Lung (tissue), 12 donors: ENCODE results near the gene SUSD2. TPM values are rescaled to one million over a fixed set of nuclear protein-coding genes. Genes with fewer than 3 reads are reported as not detected.

Experiments
- ATAC-seq: fragments of 200-7000 bp; cut with Tn5 transposase; one replicate; pipeline ENCODE4 v1.9.1; 2020; ENCODE audit warnings: moderate number of reproducible peaks; ENCODE audit not compliant: insufficient read depth, low FRiP score
- DNase-seq, 3 donors: peaks; one replicate each; pipeline ENCODE4 v3.0.0-alpha.2; 2013 to 2017
- H3K27ac ChIP-seq, 2 donors: one replicate each; pipeline ENCODE4 v1.5.1; 2013; ENCODE audit warnings: mild to moderate bottlenecking in 2 of 2, moderate library complexity in 2 of 2, control low read depth in 1 of 2, inconsistent platforms in 1 of 2, low read depth in 1 of 2, low read length in 1 of 2
- H3K27me3 ChIP-seq, 3 donors: one replicate each; pipeline ENCODE4 v1.5.1; 2013; ENCODE audit warnings: low read length in 2 of 3; ENCODE audit not compliant: control insufficient read depth in 3 of 3, insufficient read depth in 3 of 3
- H3K36me3 ChIP-seq, 4 donors: one replicate each; pipeline ENCODE4 v1.5.1; 2013; ENCODE audit warnings: low read length in 4 of 4, mild to moderate bottlenecking in 1 of 4, moderate library complexity in 1 of 4; ENCODE audit not compliant: control insufficient read depth in 4 of 4, insufficient read depth in 4 of 4
- H3K4me1 ChIP-seq, 5 donors: one replicate each; pipeline ENCODE4 v1.5.1; 2013; ENCODE audit warnings: low read length in 5 of 5, mild to moderate bottlenecking in 2 of 5, moderate library complexity in 1 of 5; ENCODE audit not compliant: control insufficient read depth in 5 of 5, insufficient read depth in 5 of 5
- H3K4me3 ChIP-seq: one replicate; pipeline ENCODE4 v1.5.1; 2013; ENCODE audit warnings: mild to moderate bottlenecking, control low read depth, moderate library complexity
- H3K9ac ChIP-seq, 2 donors: one replicate each; pipeline ENCODE4 v1.5.1; 2013; ENCODE audit warnings: low read length in 2 of 2, control low read depth in 1 of 2; ENCODE audit not compliant: insufficient read depth in 1 of 2
- H3K9me3 ChIP-seq, 4 donors: one replicate each; pipeline ENCODE4 v1.5.1; 2013; ENCODE audit warnings: low read length in 3 of 4, mild to moderate bottlenecking in 1 of 4, moderate library complexity in 1 of 4; ENCODE audit not compliant: control insufficient read depth in 4 of 4, insufficient read depth in 3 of 4
- WGBS, 2 donors: extraction: QIAGEN DNeasy Blood & Tissue Kit; methylation state at CpG; one replicate each; pipeline ENCODE4 v1.1.7; 2013; 5-methylcytosine and 5-hydroxymethylcytosine counted together
- polyA plus RNA-seq, 2 donors: library from polyadenylated mRNA; stranded (reverse); fragments of 200-250 nt; gene quantifications; one replicate each; pipeline ENCODE4 v1.2.1, GENCODE V29; 2013
- total RNA-seq, 2 donors: library from RNA; depleted of rRNA in 1 of 2; stranded (reverse); fragments of >200 nt in 1 of 2; gene quantifications; one replicate each; pipeline ENCODE4 v1.2.1, GENCODE V29; 2014 to 2021
- TF ChIP-seq, protein P1 (sequence below): IDR thresholded peaks from 2 replicates; pipeline ENCODE4 v1.5.1; 2012; ENCODE audit warnings: mild to moderate bottlenecking; ENCODE audit errors: control extremely low read depth, extremely low read depth
- donor health status: control.
- donor health status: control.
- donor health status: Bipolar disorder and iron deficiency.
- donor health status: healthy.
- donor health status: DM: yes; HTN: yes; CAD: no.

The SUSD2 gene
- total and polyA plus RNA-seq, 4 donors = 15.9 to 192 (median 49.7) TPM

DNA sequence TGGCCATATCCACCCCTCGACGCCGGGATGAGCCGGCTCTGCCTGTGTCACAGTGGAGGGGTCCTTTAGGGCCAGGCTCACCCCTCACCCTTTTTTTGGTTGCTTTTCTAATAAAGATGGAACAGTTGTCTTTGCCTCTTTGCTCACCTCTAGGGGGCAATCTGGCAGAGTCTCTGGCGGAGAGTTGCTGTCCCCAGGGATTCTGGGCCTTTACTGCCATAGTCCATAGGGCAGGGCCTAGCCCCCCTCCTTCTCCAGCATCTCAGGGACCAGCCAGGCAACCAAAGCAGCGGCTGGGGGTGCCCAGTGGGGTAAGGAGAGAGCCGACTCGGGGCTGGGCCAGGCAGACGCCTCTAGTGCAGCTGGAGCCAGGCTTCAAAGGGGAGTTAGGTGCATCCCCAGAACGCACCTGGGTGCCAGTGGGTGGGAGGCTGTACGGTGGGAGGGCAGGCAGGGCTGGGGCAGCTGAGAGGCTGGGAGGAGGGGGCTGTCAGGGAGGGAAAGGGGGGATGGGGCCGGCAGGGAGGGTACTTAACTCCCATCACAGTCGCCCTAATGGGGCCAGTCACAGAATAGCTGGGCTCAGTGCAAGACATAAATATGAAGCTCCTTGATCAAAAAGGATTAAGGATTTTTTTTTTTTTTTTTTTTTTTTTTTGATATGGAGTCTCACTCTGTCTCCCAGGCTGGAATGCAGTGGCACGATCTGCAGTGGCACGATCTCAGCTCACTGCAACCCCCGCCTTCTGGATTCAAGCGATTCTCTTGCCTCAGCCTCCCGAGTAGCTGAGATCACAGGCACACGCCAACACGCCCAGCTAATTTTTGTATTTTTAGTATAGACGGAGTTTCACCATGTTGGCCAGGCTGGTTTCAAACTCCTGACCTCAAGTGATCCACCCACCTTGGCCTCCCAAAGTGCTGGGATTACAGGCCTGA, 2.5 kb upstream of the SUSD2 start:
- DNase-seq = no peak
- no peaks in the 10 kb centered on the region for H3K9me3 ChIP-seq
- ATAC-seq = no peak
- H3K27ac ChIP-seq = no peak overlapping the region
- no peak overlapping the region for H3K9ac ChIP-seq
- TF ChIP-seq, protein P1, sequence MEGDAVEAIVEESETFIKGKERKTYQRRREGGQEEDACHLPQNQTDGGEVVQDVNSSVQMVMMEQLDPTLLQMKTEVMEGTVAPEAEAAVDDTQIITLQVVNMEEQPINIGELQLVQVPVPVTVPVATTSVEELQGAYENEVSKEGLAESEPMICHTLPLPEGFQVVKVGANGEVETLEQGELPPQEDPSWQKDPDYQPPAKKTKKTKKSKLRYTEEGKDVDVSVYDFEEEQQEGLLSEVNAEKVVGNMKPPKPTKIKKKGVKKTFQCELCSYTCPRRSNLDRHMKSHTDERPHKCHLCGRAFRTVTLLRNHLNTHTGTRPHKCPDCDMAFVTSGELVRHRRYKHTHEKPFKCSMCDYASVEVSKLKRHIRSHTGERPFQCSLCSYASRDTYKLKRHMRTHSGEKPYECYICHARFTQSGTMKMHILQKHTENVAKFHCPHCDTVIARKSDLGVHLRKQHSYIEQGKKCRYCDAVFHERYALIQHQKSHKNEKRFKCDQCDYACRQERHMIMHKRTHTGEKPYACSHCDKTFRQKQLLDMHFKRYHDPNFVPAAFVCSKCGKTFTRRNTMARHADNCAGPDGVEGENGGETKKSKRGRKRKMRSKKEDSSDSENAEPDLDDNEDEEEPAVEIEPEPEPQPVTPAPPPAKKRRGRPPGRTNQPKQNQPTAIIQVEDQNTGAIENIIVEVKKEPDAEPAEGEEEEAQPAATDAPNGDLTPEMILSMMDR = no peak
- H3K4me3 ChIP-seq = no peak overlapping the region
- H3K36me3 ChIP-seq = peaks cover 0 to 31% (median 15%) of the 10 kb centered on the region in 4 donors
- no peaks in the 10 kb centered on the region for H3K27me3 ChIP-seq
- H3K4me1 ChIP-seq = peaks cover 0 to 5% (median 0%) of the 10 kb centered on the region in 5 donors
- 86 to 90% methylated on average over 21 of the region's 21 CpGs for WGBS, 2 donors

DNA sequence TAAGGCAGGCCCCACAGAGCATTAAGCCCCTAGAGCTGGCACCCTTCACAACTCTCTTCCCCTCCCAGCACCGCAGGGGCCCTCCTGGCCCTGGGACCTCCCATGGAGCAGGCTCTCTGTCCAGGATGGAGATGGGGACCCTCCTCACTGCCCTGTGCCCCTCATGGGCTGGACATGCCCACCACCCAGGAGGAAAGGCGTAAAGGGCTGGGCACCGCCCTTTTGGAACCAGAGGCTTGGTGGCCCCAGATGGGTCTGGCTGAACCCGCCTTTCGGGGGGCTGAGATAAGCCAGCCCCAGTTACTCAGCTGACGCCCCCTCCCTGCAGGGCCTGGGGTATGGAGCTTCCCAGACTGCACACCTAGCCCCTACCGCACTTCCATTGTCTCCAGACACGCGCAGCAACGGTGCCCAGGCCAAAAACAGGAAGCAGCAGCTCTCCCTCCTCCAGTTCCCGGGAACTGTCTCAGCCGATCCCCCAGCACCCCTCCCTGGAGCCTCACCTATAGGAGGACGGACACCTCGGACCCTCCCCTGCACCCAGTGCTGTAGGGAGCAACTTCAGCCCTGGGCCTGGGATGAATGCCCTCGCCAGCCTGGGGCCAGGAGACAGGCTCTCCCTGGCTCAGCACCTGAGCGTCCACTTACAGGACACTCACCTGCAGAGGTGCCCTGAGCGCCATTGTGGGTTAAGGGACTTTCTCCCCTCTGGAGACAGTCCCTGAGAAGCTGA, 1.6 kb upstream of the SUSD2 start:
- TF ChIP-seq, protein P1 = no peak
- no peak overlapping the region for H3K9ac ChIP-seq
- no peak overlapping the region for H3K4me3 ChIP-seq
- ATAC-seq (no peak), DNase-seq (no peak)
- 76 to 78% methylated on average over 17 of the region's 17 CpGs for WGBS, 2 donors
- H3K36me3 ChIP-seq = peaks cover 0 to 31% (median 12%) of the 10 kb centered on the region in 4 donors
- peaks cover 0 to 5% (median 0%) of the 10 kb centered on the region in 5 donors for H3K4me1 ChIP-seq
- H3K9me3 ChIP-seq = no peaks in the 10 kb centered on the region
- H3K27ac ChIP-seq = no peak overlapping the region
- no peaks in the 10 kb centered on the region for H3K27me3 ChIP-seq

- H3K9me3 ChIP-seq = no peaks in the 10 kb centered on the region
- H3K4me3 ChIP-seq = no peak overlapping the region
- ATAC-seq = no peak
- WGBS, 2 donors = 81 to 87% methylated on average over 16 of the region's 16 CpGs
- H3K27me3 ChIP-seq = no peaks in the 10 kb centered on the region
- TF ChIP-seq, protein P1 = no peak
- peaks cover 0 to 30% (median 12%) of the 10 kb centered on the region in 4 donors for H3K36me3 ChIP-seq
- no peak overlapping the region for H3K27ac ChIP-seq
- no peak for DNase-seq
- H3K4me1 ChIP-seq = peaks cover 0 to 5% (median 0%) of the 10 kb centered on the region in 5 donors
- H3K9ac ChIP-seq = no peak overlapping the region
Observed at GRCh38 chr22:24180316-24181087, 785 bp upstream of the SUSD2 start.
